Measurements from ENCODE around the gene PLXNB1. TPM values are rescaled to one million over a fixed set of nuclear protein-coding genes. Genes with fewer than 3 reads are reported as not detected.

Gene PLXNB1
- total and polyA plus RNA-seq, 4 donors, result 36.0 to 123 (median 86.1) TPM

DNA sequence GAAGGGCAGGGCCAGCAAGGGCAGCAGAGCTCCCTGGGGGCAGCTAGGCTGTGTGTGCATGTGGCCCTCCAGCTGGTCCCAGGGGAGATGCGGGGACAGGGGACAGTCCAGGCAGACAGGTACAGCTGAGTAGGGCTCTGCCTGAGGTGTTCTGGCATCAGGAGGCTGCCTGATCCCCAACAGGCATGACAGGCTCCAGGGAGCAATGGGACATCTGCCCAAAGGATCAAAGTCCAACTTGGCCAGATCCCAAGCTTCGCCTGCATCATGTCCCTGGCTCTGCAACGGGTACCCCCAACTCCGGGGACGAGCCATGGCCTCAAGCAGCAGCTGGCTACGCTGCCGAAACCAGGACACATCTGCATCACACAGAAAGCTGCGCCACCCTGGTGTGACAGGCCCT, 38.4 kb upstream of the PLXNB1 start:
- Histone ChIP-seq H3K4me1 (ENCODE audit: control insufficient read depth in 5 of 5, insufficient read depth in 5 of 5, low read length in 5 of 5) (peaks cover 0 to 38% (median 22%) of the 10 kb centered on the region in 5 donors), H3K9ac (ENCODE audit: insufficient read depth in 1 of 2, low read length in 2 of 2) (peak overlapping the region in 1 of 2 donors; percentile 2), H3K27me3 (ENCODE audit: control insufficient read depth in 3 of 3, insufficient read depth in 3 of 3, low read length in 2 of 3) (no peaks in the 10 kb centered on the region), H3K4me3 (no peak overlapping the region), H3K9me3 (ENCODE audit: control insufficient read depth in 4 of 4, insufficient read depth in 3 of 4, low read length in 3 of 4) (no peaks in the 10 kb centered on the region), H3K36me3 (ENCODE audit: control insufficient read depth in 4 of 4, insufficient read depth in 4 of 4, low read length in 4 of 4) (peaks cover 0 to 24% (median 17%) of the 10 kb centered on the region in 4 donors), H3K27ac (ENCODE audit: low read depth in 1 of 2, low read length in 1 of 2) (peak overlapping the region in 1 of 2 donors; percentile 98)
- TF ChIP-seq, protein P1, sequence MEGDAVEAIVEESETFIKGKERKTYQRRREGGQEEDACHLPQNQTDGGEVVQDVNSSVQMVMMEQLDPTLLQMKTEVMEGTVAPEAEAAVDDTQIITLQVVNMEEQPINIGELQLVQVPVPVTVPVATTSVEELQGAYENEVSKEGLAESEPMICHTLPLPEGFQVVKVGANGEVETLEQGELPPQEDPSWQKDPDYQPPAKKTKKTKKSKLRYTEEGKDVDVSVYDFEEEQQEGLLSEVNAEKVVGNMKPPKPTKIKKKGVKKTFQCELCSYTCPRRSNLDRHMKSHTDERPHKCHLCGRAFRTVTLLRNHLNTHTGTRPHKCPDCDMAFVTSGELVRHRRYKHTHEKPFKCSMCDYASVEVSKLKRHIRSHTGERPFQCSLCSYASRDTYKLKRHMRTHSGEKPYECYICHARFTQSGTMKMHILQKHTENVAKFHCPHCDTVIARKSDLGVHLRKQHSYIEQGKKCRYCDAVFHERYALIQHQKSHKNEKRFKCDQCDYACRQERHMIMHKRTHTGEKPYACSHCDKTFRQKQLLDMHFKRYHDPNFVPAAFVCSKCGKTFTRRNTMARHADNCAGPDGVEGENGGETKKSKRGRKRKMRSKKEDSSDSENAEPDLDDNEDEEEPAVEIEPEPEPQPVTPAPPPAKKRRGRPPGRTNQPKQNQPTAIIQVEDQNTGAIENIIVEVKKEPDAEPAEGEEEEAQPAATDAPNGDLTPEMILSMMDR (IDR thresholded peaks at IDR 0.05; ENCODE audit: control extremely low read depth, extremely low read depth), result no peak
- no peak for ATAC-seq (ENCODE audit: insufficient read depth, low FRiP score)
- no peak for DNase-seq
- WGBS, 2 donors, result 79 to 91% methylated on average over 8 of the region's 8 CpGs

DNA sequence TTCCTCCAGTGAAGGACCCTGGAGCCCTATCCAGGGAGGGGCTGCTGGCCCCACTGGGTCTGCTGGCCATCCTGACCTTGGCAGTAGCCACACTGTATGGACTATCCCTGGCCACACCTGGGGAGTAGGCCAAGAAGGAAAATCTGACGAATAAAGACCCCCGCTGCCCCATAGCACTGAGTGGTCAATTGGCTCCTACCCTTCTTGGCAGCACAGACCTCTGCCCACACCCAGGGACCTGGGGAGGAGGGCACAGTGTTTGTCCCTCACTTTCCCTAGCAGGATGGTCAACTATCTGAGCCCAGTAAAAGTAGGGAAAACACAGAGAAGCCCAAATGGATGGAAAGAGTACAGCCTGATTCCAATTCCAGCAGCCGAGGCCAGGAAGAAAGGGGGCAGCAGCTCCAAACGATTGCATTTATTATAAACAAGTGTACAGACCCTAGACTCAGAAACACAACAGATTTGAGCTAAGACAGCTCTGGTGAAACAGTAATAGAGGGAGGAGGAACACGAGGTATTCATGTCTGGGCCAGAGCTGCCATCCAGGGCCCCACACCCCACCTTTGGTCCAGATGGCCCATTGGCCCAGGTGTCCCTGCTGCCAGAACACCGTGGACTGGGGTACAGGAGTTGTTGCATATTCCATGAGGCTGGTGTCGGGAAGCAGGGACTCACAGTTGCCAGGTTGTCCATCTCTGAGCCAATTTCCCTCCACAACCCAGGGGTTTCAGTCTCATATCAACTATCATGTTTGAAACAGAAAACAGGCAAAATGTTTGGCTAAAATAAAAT, 37.8 kb upstream of the PLXNB1 start:
- H3K27me3 ChIP-seq (ENCODE audit: control insufficient read depth in 3 of 3, insufficient read depth in 3 of 3, low read length in 2 of 3), result no peaks in the 10 kb centered on the region
- DNase-seq (no peak), ATAC-seq (ENCODE audit: insufficient read depth, low FRiP score) (no peak)
- WGBS, 2 donors, result 72 to 84% methylated on average over 7 of the region's 7 CpGs
- peak overlapping the region; percentile 48 for H3K4me3 ChIP-seq
- H3K27ac ChIP-seq (ENCODE audit: low read depth in 1 of 2, low read length in 1 of 2), result peak overlapping the region in 1 of 2 donors; percentile 98
- TF ChIP-seq, protein P1 (IDR thresholded peaks at IDR 0.05; ENCODE audit: control extremely low read depth, extremely low read depth), result no peak
- peaks cover 0 to 36% (median 20%) of the 10 kb centered on the region in 5 donors for H3K4me1 ChIP-seq (ENCODE audit: control insufficient read depth in 5 of 5, insufficient read depth in 5 of 5, low read length in 5 of 5)
- peaks cover 0 to 26% (median 17%) of the 10 kb centered on the region in 4 donors for H3K36me3 ChIP-seq (ENCODE audit: control insufficient read depth in 4 of 4, insufficient read depth in 4 of 4, low read length in 4 of 4)
- no peaks in the 10 kb centered on the region for H3K9me3 ChIP-seq (ENCODE audit: control insufficient read depth in 4 of 4, insufficient read depth in 3 of 4, low read length in 3 of 4)
- peak overlapping the region in 1 of 2 donors; percentile 64 for H3K9ac ChIP-seq (ENCODE audit: insufficient read depth in 1 of 2, low read length in 2 of 2)

DNA sequence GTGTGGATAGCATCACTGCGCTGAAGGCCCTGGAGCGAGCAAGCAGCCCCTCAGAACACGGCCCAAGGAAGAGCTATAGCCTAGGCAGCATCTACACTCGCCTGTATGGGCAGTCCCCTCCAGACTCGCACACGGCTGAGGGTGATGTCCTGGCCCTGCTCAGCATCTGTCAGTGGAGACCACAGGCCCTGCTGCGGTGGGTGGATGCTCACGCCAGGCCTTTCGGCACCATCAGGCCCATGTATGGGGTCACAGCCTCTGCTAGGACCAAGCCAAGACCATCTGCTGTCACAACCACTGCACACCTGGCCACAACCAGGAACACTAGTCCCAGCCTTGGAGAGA, 37.2 kb upstream of the PLXNB1 start:
- ATAC-seq (ENCODE audit: insufficient read depth, low FRiP score) (no peak), DNase-seq (no peak)
- TF ChIP-seq, protein P1 (IDR thresholded peaks at IDR 0.05; ENCODE audit: control extremely low read depth, extremely low read depth), result no peak
- Histone ChIP-seq H3K27me3 (ENCODE audit: control insufficient read depth in 3 of 3, insufficient read depth in 3 of 3, low read length in 2 of 3) (no peaks in the 10 kb centered on the region), H3K9ac (ENCODE audit: insufficient read depth in 1 of 2, low read length in 2 of 2) (peak overlapping the region in 1 of 2 donors; percentile 76), H3K4me1 (ENCODE audit: control insufficient read depth in 5 of 5, insufficient read depth in 5 of 5, low read length in 5 of 5) (peaks cover 0 to 36% (median 20%) of the 10 kb centered on the region in 5 donors), H3K9me3 (ENCODE audit: control insufficient read depth in 4 of 4, insufficient read depth in 3 of 4, low read length in 3 of 4) (no peaks in the 10 kb centered on the region), H3K27ac (ENCODE audit: low read depth in 1 of 2, low read length in 1 of 2) (peak overlapping the region; percentile 97 to 98), H3K36me3 (ENCODE audit: control insufficient read depth in 4 of 4, insufficient read depth in 4 of 4, low read length in 4 of 4) (peaks cover 0 to 26% (median 17%) of the 10 kb centered on the region in 4 donors), H3K4me3 (peak overlapping the region; percentile 48)
- WGBS, 2 donors, result 65 to 83% methylated on average over 9 of the region's 9 CpGs
